ENCODE measurements around the gene FNDC8.

GRCh38 chr17:35117984-35118383, 3.4 kb upstream of the FNDC8 start:
- TF ChIP-seq ELK1 (CRISPR knock-in tag; IDR thresholded peaks at IDR 0.05) = no peak
- peak; percentile 9 to 43 (median 29); a peak in 2 of 6 replicates for TF ChIP-seq CTCF (IDR thresholded peaks at IDR 0.05 in 2 of 3, conservative IDR thresholded peaks at IDR 0.05 in 1 of 3; ENCODE audit: insufficient read depth in 2 of 3, low read depth in 1 of 3, low read length in 3 of 3)
- TF ChIP-seq XRCC4 (IDR thresholded peaks at IDR 0.05; ENCODE audit: extremely low read depth, insufficient read depth, insufficient read length) = no peak
- no peak for TF ChIP-seq ZZZ3 (IDR thresholded peaks at IDR 0.05)
- no peak for TF ChIP-seq POLR2AphosphoS5 (IDR thresholded peaks at IDR 0.05; ENCODE audit: control insufficient read depth, insufficient read depth, low read depth, low read length)
- no peak for TF ChIP-seq TAF1 (IDR thresholded peaks at IDR 0.05; ENCODE audit: control insufficient read depth, extremely low read depth, insufficient read depth, low read length, severe bottlenecking)
- TF ChIP-seq, protein P1, sequence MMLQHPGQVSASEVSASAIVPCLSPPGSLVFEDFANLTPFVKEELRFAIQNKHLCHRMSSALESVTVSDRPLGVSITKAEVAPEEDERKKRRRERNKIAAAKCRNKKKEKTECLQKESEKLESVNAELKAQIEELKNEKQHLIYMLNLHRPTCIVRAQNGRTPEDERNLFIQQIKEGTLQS (IDR thresholded peaks at IDR 0.05) = no peak
- TF ChIP-seq, protein P1 (CRISPR knock-in tag; conservative IDR thresholded peaks at IDR 0.05) = no peak
- TF ChIP-seq PHB2 (IDR thresholded peaks at IDR 0.05; ENCODE audit: low read depth) = no peak
- no peak for TF ChIP-seq ZBTB49 (CRISPR knock-in tag; IDR thresholded peaks at IDR 0.05; ENCODE audit: borderline replicate concordance)
- no peak for TF ChIP-seq CREM (IDR thresholded peaks at IDR 0.05; ENCODE audit: low read depth)
- no peak for TF ChIP-seq EP300 (IDR thresholded peaks at IDR 0.05; ENCODE audit: low read length)
- TF ChIP-seq CAMTA2 (CRISPR knock-in tag; conservative IDR thresholded peaks at IDR 0.05) = no peak
